ENCODE measurements around the gene FGF19.

- TF ChIP-seq NFRKB (IDR thresholded peaks at IDR 0.05), result no peak
- TF ChIP-seq BHLHE40 (IDR thresholded peaks at IDR 0.05; ENCODE audit: borderline replicate concordance), result no peak
- no peak for TF ChIP-seq SP1 (IDR thresholded peaks at IDR 0.05)
Observed at GRCh38 chr11:69658626-69659450, 45.0 kb downstream of the FGF19 start.

Data from HEK293T (cell line).